Ishikawa (cell line): ENCODE measurements around the gene HNRNPH2.

Experiments used
- CEBPB ChIP-seq: IDR thresholded peaks from 2 replicates; pipeline ENCODE4 v1.6.1; 2012
- EGR1 ChIP-seq: IDR thresholded peaks from 2 replicates; pipeline ENCODE4 v1.6.1; 2012
- FOXM1 ChIP-seq: IDR thresholded peaks from 2 replicates; pipeline ENCODE4 v1.6.1; 2012; ENCODE audit warnings: low read depth, borderline replicate concordance
- YY1 ChIP-seq: IDR thresholded peaks from 2 replicates; pipeline ENCODE4 v1.6.1; 2012; ENCODE audit warnings: low read depth
- ZBTB7A ChIP-seq: IDR thresholded peaks from 2 replicates; pipeline ENCODE4 v1.6.1; 2012; ENCODE audit warnings: low read depth
- TF ChIP-seq, protein P1 (sequence below): IDR thresholded peaks from 2 replicates; pipeline ENCODE4 v1.6.1; 2012
- TF ChIP-seq, protein P2 (sequence below): IDR thresholded peaks from 2 replicates; pipeline ENCODE4 v1.6.1; 2012; ENCODE audit warnings: low read depth, mild to moderate bottlenecking

DNA sequence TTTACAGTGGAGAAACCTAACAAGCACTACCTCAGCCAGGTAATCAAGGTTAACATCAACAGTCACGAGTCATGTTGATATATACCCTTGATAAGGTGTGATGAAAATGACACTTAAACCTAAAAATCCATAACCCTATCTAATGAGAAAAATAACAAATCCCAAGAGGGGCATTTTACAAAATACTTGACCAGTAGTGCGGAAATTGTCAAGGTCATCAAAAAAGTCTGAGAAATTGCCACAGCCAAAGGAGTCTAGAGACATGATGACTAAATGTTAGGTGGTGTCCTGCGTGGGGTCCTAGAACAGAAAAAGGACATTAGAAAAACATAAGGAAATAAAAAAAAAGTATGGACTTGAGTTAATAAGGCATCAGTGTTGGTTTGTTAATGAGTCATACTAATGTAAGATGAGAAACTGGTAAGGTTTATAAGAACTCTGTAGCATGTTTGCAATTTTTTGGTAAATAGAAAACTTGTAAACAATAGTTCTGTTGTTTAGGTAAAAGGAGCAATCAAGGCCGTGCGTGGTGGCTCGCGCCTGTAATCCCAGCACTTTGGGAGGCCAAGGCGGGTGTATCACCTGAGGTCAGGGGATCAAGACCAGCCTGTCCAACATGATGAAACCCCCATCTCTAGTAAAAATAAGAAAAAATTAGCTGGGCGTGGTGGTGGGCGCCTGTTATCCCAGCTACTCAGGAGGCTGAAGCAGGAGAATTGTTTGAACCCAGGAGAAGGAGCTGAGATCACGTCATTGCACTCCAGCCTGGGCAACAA is 14.3 kb upstream of the HNRNPH2 start:
- TF ChIP-seq FOXM1 (no peak), EGR1 (no peak), YY1 (no peak), CEBPB (no peak), ZBTB7A (no peak)
- TF ChIP-seq, protein P1, sequence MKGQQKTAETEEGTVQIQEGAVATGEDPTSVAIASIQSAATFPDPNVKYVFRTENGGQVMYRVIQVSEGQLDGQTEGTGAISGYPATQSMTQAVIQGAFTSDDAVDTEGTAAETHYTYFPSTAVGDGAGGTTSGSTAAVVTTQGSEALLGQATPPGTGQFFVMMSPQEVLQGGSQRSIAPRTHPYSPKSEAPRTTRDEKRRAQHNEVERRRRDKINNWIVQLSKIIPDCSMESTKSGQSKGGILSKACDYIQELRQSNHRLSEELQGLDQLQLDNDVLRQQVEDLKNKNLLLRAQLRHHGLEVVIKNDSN: no peak
- TF ChIP-seq, protein P2, sequence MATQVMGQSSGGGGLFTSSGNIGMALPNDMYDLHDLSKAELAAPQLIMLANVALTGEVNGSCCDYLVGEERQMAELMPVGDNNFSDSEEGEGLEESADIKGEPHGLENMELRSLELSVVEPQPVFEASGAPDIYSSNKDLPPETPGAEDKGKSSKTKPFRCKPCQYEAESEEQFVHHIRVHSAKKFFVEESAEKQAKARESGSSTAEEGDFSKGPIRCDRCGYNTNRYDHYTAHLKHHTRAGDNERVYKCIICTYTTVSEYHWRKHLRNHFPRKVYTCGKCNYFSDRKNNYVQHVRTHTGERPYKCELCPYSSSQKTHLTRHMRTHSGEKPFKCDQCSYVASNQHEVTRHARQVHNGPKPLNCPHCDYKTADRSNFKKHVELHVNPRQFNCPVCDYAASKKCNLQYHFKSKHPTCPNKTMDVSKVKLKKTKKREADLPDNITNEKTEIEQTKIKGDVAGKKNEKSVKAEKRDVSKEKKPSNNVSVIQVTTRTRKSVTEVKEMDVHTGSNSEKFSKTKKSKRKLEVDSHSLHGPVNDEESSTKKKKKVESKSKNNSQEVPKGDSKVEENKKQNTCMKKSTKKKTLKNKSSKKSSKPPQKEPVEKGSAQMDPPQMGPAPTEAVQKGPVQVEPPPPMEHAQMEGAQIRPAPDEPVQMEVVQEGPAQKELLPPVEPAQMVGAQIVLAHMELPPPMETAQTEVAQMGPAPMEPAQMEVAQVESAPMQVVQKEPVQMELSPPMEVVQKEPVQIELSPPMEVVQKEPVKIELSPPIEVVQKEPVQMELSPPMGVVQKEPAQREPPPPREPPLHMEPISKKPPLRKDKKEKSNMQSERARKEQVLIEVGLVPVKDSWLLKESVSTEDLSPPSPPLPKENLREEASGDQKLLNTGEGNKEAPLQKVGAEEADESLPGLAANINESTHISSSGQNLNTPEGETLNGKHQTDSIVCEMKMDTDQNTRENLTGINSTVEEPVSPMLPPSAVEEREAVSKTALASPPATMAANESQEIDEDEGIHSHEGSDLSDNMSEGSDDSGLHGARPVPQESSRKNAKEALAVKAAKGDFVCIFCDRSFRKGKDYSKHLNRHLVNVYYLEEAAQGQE: no peak
